H1 (cell line): Measurements from ENCODE around the gene EVI2B. TPM values are rescaled to one million over a fixed set of nuclear protein-coding genes. Genes with fewer than 3 reads are reported as not detected.

Source experiments
- CTCF ChIA-PET: fragments of 300-600 bp; sonication (Branson Sonifier 250); formaldehyde crosslinking; loops from one replicate; lab custom pipeline; 2021; ENCODE audit not compliant: partially characterized antibody; lab: Charles Lee
- POLR2A ChIA-PET: fragments of 300-600 bp; sonication (Branson Sonifier 250); formaldehyde crosslinking; loops from one replicate; lab custom pipeline; 2021; ENCODE audit warnings: inconsistent platforms; ENCODE audit not compliant: partially characterized antibody; lab: Charles Lee
- DNase-seq, 2 experiments: peaks; one replicate each; pipeline versions ENCODE4 v3.0.0 to v3.0.0-alpha.2; 2010 to 2022; ENCODE audit warnings: low spot score in 2 of 2, low read depth in 1 of 2, mixed read lengths in 1 of 2
- FAIRE-seq: peaks from 2 replicates; lab custom pipeline; 2011; peaks lifted over from hg19 to GRCh38; lab: Jason Lieb, UNC
- H2AFZ ChIP-seq: 2 replicates; pipeline ENCODE4 v1.8.1; 2012; ENCODE audit warnings: low read length, inconsistent platforms
- H2AK5ac ChIP-seq: 2 replicates; pipeline ENCODE4 v1.6.1; 2013; ENCODE audit warnings: low read depth, low read length
- H2BK120ac ChIP-seq: replicated peaks from 2 replicates; pipeline ENCODE3; 2013; ENCODE audit warnings: low read depth, low read length, inconsistent platforms
- H2BK12ac ChIP-seq: 2 replicates; pipeline ENCODE4 v1.6.1; 2013; ENCODE audit warnings: low read depth, low read length
- H2BK15ac ChIP-seq: 2 replicates; pipeline ENCODE4 v1.6.1; 2013; ENCODE audit warnings: low read length
- H2BK20ac ChIP-seq: 2 replicates; pipeline ENCODE4 v1.6.1; 2013; ENCODE audit warnings: low read length
- H2BK5ac ChIP-seq: 2 replicates; pipeline ENCODE4 v1.6.1; 2013; ENCODE audit warnings: low read depth, low read length
- H3K14ac ChIP-seq: 2 replicates; pipeline ENCODE4 v1.6.1; 2013; ENCODE audit warnings: inconsistent platforms; ENCODE audit not compliant: insufficient read length
- H3K18ac ChIP-seq: 2 replicates; pipeline ENCODE4 v1.6.1; 2013; ENCODE audit warnings: low read length; ENCODE audit errors: extremely low read depth
- H3K23ac ChIP-seq: 2 replicates; pipeline ENCODE4 v1.6.1; 2013; ENCODE audit warnings: inconsistent platforms; ENCODE audit not compliant: insufficient read length
- H3K23me2 ChIP-seq: 2 replicates; pipeline ENCODE4 v1.6.1; 2013; ENCODE audit warnings: low read depth, low read length
- H3K27ac ChIP-seq: 2 replicates; pipeline ENCODE4 v1.6.1; 2011; ENCODE audit warnings: low read depth, low read length, inconsistent platforms
- H3K27me3 ChIP-seq, 4 experiments: replicated peaks in 1 of 4; 1 replicate in 1 of 4; 2 replicates in 3 of 4; pipeline versions ENCODE4 v1.6.1 to v1.8.1; 2011 to 2013; ENCODE audit warnings: low read length in 3 of 4, mild to moderate bottlenecking in 3 of 4, inconsistent platforms in 2 of 4, mixed read lengths in 2 of 4, moderate library complexity in 1 of 4; ENCODE audit not compliant: control insufficient read depth in 3 of 4, insufficient read depth in 3 of 4; ENCODE audit errors: extremely low read depth in 1 of 4
- H3K36me3 ChIP-seq, 4 experiments: 2 replicates each; pipeline versions ENCODE4 v1.6.1 to v1.8.1; 2011 to 2013; ENCODE audit warnings: mild to moderate bottlenecking in 4 of 4, low read length in 3 of 4, moderate library complexity in 2 of 4, control low read depth in 1 of 4, inconsistent platforms in 1 of 4; ENCODE audit not compliant: insufficient read depth in 4 of 4, control insufficient read depth in 2 of 4
- H3K4ac ChIP-seq: replicated peaks from 2 replicates; pipeline ENCODE3; 2013; ENCODE audit warnings: low read length, low read depth, mixed read lengths, inconsistent platforms; ENCODE audit not compliant: insufficient read length
- H3K4me1 ChIP-seq, 4 experiments: replicated peaks in 1 of 4; 1 replicate in 1 of 4; 2 replicates in 3 of 4; pipeline versions ENCODE4 v1.6.1 to v1.8.1; 2011 to 2013; ENCODE audit warnings: low read length in 3 of 4, inconsistent platforms in 2 of 4, mixed read lengths in 1 of 4; ENCODE audit not compliant: insufficient read depth in 4 of 4, control insufficient read depth in 3 of 4
- H3K4me2 ChIP-seq, 2 experiments: 2 replicates each; pipeline versions ENCODE4 v1.6.1 to v1.8.1; 2011 to 2013; ENCODE audit warnings: low read depth in 2 of 2, low read length in 2 of 2, control low read depth in 1 of 2, inconsistent platforms in 1 of 2, mild to moderate bottlenecking in 1 of 2; ENCODE audit not compliant: insufficient read depth in 1 of 2
- H3K4me3 ChIP-seq, 4 experiments: fragments of 200-600, 300-600 bp in 1 of 4; sonication (generic), shearing (Covaris generic), sonication (Bioruptor Twin) in 1 of 4; 2 replicates each; pipeline versions ENCODE4 v1.5.1 to v1.8.1; 2011 to 2016; ENCODE audit warnings: low read length in 4 of 4, low read depth in 3 of 4, control low read depth in 2 of 4, inconsistent platforms in 2 of 4, mild to moderate bottlenecking in 2 of 4, mixed read lengths in 1 of 4, moderate library complexity in 1 of 4; ENCODE audit not compliant: insufficient read depth in 2 of 4; ENCODE audit errors: extremely low read depth in 1 of 4
- H3K56ac ChIP-seq: replicated peaks from 2 replicates; pipeline ENCODE3; 2013; ENCODE audit warnings: low read depth, mild to moderate bottlenecking, mixed read lengths, low read length, inconsistent platforms; ENCODE audit not compliant: insufficient read length
- H3K79me1 ChIP-seq: 2 replicates; pipeline ENCODE4 v1.6.1; 2013; ENCODE audit warnings: low read depth, low read length, control low read depth
- H3K79me2 ChIP-seq, 2 experiments: 2 replicates each; pipeline versions ENCODE4 v1.6.1 to v1.8.1; 2012 to 2013; ENCODE audit warnings: low read length in 2 of 2, mild to moderate bottlenecking in 2 of 2, inconsistent platforms in 1 of 2; ENCODE audit not compliant: insufficient read depth in 2 of 2, control insufficient read depth in 1 of 2
- H3K9ac ChIP-seq, 4 experiments: replicated peaks in 1 of 4; 1 replicate in 1 of 4; 2 replicates in 3 of 4; pipeline versions ENCODE4 v1.6.1 to v1.8.1; 2011 to 2013; ENCODE audit warnings: low read depth in 3 of 4, low read length in 3 of 4, control low read depth in 2 of 4, mild to moderate bottlenecking in 2 of 4, moderate library complexity in 2 of 4, inconsistent platforms in 1 of 4; ENCODE audit errors: extremely low read depth in 1 of 4
- H3K9me3 ChIP-seq, 2 experiments: 2 replicates each; pipeline versions ENCODE4 v1.6.1 to v1.8.1; 2012 to 2013; ENCODE audit warnings: mild to moderate bottlenecking in 2 of 2, moderate library complexity in 2 of 2, control low read depth in 1 of 2, inconsistent platforms in 1 of 2, low read depth in 1 of 2, low read length in 1 of 2, mixed read lengths in 1 of 2; ENCODE audit not compliant: insufficient read depth in 2 of 2
- H4K20me1 ChIP-seq, 2 experiments: replicated peaks in 1 of 2; 2 replicates each; pipeline versions ENCODE3 to v1.8.1; 2011 to 2013; ENCODE audit warnings: inconsistent platforms in 2 of 2, low read length in 2 of 2, mild to moderate bottlenecking in 1 of 2; ENCODE audit not compliant: insufficient read depth in 2 of 2, control insufficient read depth in 1 of 2
- H4K5ac ChIP-seq: 2 replicates; pipeline ENCODE4 v1.6.1; 2013; ENCODE audit warnings: low read length, low read depth, mixed read lengths, inconsistent platforms; ENCODE audit not compliant: insufficient read length
- H4K8ac ChIP-seq: 2 replicates; pipeline ENCODE4 v1.8.0; 2013; ENCODE audit warnings: mild to moderate bottlenecking, moderate library complexity, low read length, inconsistent platforms; ENCODE audit not compliant: insufficient read depth; ENCODE audit errors: extremely low read depth
- H4K91ac ChIP-seq: replicated peaks from 2 replicates; pipeline ENCODE3; 2013; ENCODE audit warnings: low read length, mixed read lengths, inconsistent platforms; ENCODE audit not compliant: insufficient read length
- BRCA1 ChIP-seq: IDR thresholded peaks from 2 replicates; pipeline ENCODE4 v1.6.1; 2012; ENCODE audit warnings: low read depth, low read length, improper control_type of control experiment
- CHD2 ChIP-seq: IDR thresholded peaks from 2 replicates; pipeline ENCODE4 v1.6.1; 2012; ENCODE audit warnings: low read length, improper control_type of control experiment
- CTBP2 ChIP-seq: IDR thresholded peaks from 2 replicates; pipeline ENCODE4 v1.7.0; 2011; ENCODE audit warnings: borderline replicate concordance, mild to moderate bottlenecking, moderate library complexity, mixed read lengths, low read length; ENCODE audit not compliant: insufficient read depth, insufficient read length
- FOSL1 ChIP-seq: IDR thresholded peaks from 2 replicates; pipeline ENCODE4 v1.6.1; 2011; ENCODE audit warnings: mild to moderate bottlenecking, low read depth, low read length, moderate library complexity; ENCODE audit not compliant: insufficient read depth
- JUN ChIP-seq: IDR thresholded peaks from 2 replicates; pipeline ENCODE4 v1.6.1; 2011; ENCODE audit warnings: low read depth, mild to moderate bottlenecking, improper control_type of control experiment, low read length
- POLR2AphosphoS5 ChIP-seq: IDR thresholded peaks from 2 replicates; pipeline ENCODE4 v1.6.1; 2011; ENCODE audit warnings: low read depth, low read length
- RBBP5 ChIP-seq: IDR thresholded peaks from 2 replicates; pipeline ENCODE4 v1.7.1; 2012; ENCODE audit warnings: low read depth, mild to moderate bottlenecking, inconsistent platforms, low read length, moderate library complexity, borderline replicate concordance
- SIN3A ChIP-seq, 2 experiments: IDR thresholded peaks in 1 of 2; conservative IDR thresholded peaks in 1 of 2; 2 replicates each; pipeline ENCODE4 v1.6.1; 2011 to 2012; ENCODE audit warnings: low read length in 2 of 2, improper control_type of control experiment in 1 of 2, low read depth in 1 of 2, mild to moderate bottlenecking in 1 of 2
- SP1 ChIP-seq: IDR thresholded peaks from 2 replicates; pipeline ENCODE4 v1.6.1; 2011; ENCODE audit warnings: low read depth, low read length
- TAF7 ChIP-seq: optimal IDR thresholded peaks from 2 replicates; pipeline ENCODE3; 2011; ENCODE audit warnings: low read depth, mild to moderate bottlenecking, inconsistent platforms, low read length, moderate library complexity, borderline replicate concordance
- ZNF274 ChIP-seq: IDR thresholded peaks from 2 replicates; pipeline ENCODE4 v1.7.0; 2012; ENCODE audit warnings: low read length, borderline replicate concordance; ENCODE audit errors: extremely low read depth
- WGBS, 2 experiments: shearing (Covaris generic) in 1 of 2; methylation state at CpG; one replicate each; pipeline versions ENCODE4 v1.1.6 to v1.1.7; 2013 to 2015; ENCODE audit warnings: low lambda C conversion rate in 2 of 2, mixed read lengths in 2 of 2, inconsistent platforms in 1 of 2, low coverage in 1 of 2, missing lambda C conversion rate in 1 of 2; ENCODE audit not compliant: insufficient replicate concordance in 2 of 2, insufficient coverage in 1 of 2, insufficient read length in 1 of 2; ENCODE audit errors: extremely low coverage in 1 of 2, missing lambda C conversion rate in 1 of 2; 5-methylcytosine and 5-hydroxymethylcytosine counted together
- polyA plus RNA-seq, 7 experiments: library from polyadenylated mRNA; depleted of rRNA in 3 of 7; stranded (reverse) in 5 of 7; unstranded in 2 of 7; fragments of >200 nt in 5 of 7; fragments of 200-250 nt in 2 of 7; gene quantifications; 1 replicate in 5 of 7; 2 replicates in 1 of 7; 4 replicates in 1 of 7; pipeline versions ENCODE4 v1.2.1 to v1.2.3, GENCODE V29; 2011 to 2013; ENCODE audit warnings: missing spikeins in 2 of 7, mixed read lengths in 2 of 7
- total RNA-seq: library from RNA; stranded (reverse); fragmentation: NEBNext Ultra II Directional; extraction: Animal tissue kit (Norgen Biotek cat#: 25700); gene quantifications from 2 replicates; pipeline ENCODE4 v1.2.1, GENCODE V29; 2021
- TF ChIP-seq, protein P1 (sequence below), 3 experiments: IDR thresholded peaks; 1 replicate in 2 of 3; 2 replicates in 1 of 3; pipeline versions ENCODE4 v1.5.1 to v1.6.1; 2011; ENCODE audit warnings: low read length in 3 of 3, mild to moderate bottlenecking in 3 of 3, inconsistent platforms in 2 of 3, low read depth in 1 of 3, moderate library complexity in 1 of 3; ENCODE audit not compliant: insufficient read depth in 1 of 3; ENCODE audit errors: control extremely low read depth in 1 of 3

Gene EVI2B
- total and polyA plus RNA-seq, 2 of the 8 experiments (the other 6 are each of a cell fraction or from before 2014, with no cell fraction given), result not detected

DNA sequence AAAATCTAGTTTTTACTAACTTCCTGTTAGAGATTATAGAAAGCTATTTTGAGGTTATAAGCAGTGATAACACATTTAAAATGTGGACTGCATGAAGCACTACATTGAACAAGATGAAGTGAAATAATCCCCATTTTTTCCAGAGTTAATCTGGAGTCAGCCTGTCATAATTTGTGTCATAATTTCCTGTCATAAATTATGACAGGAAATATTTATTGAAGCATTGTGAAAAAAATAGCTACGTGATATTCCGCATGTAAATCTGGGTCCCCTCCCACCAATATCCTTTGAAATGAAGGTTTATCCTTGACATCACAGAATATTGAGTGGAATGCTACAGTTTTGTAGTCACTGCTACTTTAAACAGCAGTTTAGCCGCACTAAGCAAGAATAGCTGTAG lies 56.9 kb downstream of the EVI2B start:
- H3K4me1 ChIP-seq, result no peaks in the 10 kb centered on the region
- FAIRE-seq (no peak), DNase-seq (no peak)
- H3K14ac ChIP-seq, result no peak overlapping the region
- H4K8ac ChIP-seq, result no peak overlapping the region
- no peaks in the 10 kb centered on the region for H3K9me3 ChIP-seq
- no peak overlapping the region for H3K9ac ChIP-seq
- no peak overlapping the region for H3K56ac ChIP-seq
- H3K4me3 ChIP-seq, result no peak overlapping the region
- H3K27me3 ChIP-seq, result no peaks in the 10 kb centered on the region
- no peak overlapping the region for H2AK5ac ChIP-seq
- 84% methylated on average over 3 of the region's 3 CpGs; no CpG with 5 or more reads in 1 of the 2 experiments for WGBS, 2 experiments
- no peak overlapping the region for H2BK20ac ChIP-seq
- H3K23ac ChIP-seq, result no peak overlapping the region
- H3K4me2 ChIP-seq, result no peak overlapping the region
- no peak overlapping the region for H4K5ac ChIP-seq
- no peak overlapping the region for H2BK15ac ChIP-seq
- no peak overlapping the region for H4K91ac ChIP-seq
- CTCF ChIA-PET, result interaction anchor here (1.4 to 1.9 kb wide), 3 partner anchors 9 to 116 kb away, joined by 4 to 11 read pairs (median 8); no protein-coding TSS in a partner anchor
- H3K27ac ChIP-seq, result no peak overlapping the region
- H3K4ac ChIP-seq, result no peak overlapping the region
- H3K79me2 ChIP-seq, result no peaks in the 10 kb centered on the region
- no peak overlapping the region for H2BK5ac ChIP-seq
- H3K18ac ChIP-seq, result no peak overlapping the region
- POLR2A ChIA-PET, result no interaction called here
- no peaks in the 10 kb centered on the region for H3K79me1 ChIP-seq
- H2BK120ac ChIP-seq, result no peak overlapping the region
- H4K20me1 ChIP-seq, result no peaks in the 10 kb centered on the region
- no peaks in the 10 kb centered on the region for H3K23me2 ChIP-seq
- no peak overlapping the region for H2AFZ ChIP-seq
- H3K36me3 ChIP-seq, result peaks cover 0 to 5% (median 0%) of the 10 kb centered on the region in 4 experiments; a peak in 1 of 8 replicates
- no peak overlapping the region for H2BK12ac ChIP-seq
- TF ChIP-seq ZNF274 (no peak), JUN (no peak), TAF7 (no peak), CHD2 (no peak), CTBP2 (no peak), FOSL1 (no peak), BRCA1 (no peak), RBBP5 (no peak), POLR2AphosphoS5 (no peak), SIN3A (conservative IDR thresholded peaks at IDR 0.05 in 1 of 2, IDR thresholded peaks at IDR 0.05 in 1 of 2; ENCODE audit: low read depth in 1 of 2, low read length in 2 of 2) (no peak), SP1 (no peak)
- TF ChIP-seq, protein P1, sequence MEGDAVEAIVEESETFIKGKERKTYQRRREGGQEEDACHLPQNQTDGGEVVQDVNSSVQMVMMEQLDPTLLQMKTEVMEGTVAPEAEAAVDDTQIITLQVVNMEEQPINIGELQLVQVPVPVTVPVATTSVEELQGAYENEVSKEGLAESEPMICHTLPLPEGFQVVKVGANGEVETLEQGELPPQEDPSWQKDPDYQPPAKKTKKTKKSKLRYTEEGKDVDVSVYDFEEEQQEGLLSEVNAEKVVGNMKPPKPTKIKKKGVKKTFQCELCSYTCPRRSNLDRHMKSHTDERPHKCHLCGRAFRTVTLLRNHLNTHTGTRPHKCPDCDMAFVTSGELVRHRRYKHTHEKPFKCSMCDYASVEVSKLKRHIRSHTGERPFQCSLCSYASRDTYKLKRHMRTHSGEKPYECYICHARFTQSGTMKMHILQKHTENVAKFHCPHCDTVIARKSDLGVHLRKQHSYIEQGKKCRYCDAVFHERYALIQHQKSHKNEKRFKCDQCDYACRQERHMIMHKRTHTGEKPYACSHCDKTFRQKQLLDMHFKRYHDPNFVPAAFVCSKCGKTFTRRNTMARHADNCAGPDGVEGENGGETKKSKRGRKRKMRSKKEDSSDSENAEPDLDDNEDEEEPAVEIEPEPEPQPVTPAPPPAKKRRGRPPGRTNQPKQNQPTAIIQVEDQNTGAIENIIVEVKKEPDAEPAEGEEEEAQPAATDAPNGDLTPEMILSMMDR (IDR thresholded peaks at IDR 0.05; ENCODE audit: control extremely low read depth in 1 of 3, insufficient read depth in 1 of 3, low read depth in 1 of 3, low read length in 3 of 3), result no peak
